Heart right ventricle (tissue), 16 donors: ENCODE results near the gene CLCN2. TPM values are rescaled to one million over a fixed set of nuclear protein-coding genes. Genes with fewer than 3 reads are reported as not detected.

Experiments used
- ATAC-seq, 8 donors: fragments of 200-7000 bp; cut with Tn5 transposase; one replicate each; pipeline ENCODE4 v1.9.1; 2020; ENCODE audit warnings: mild to moderate bottlenecking in 8 of 8, moderate library complexity in 8 of 8, moderate number of reproducible peaks in 1 of 8
- DNase-seq, 2 donors: peaks; one replicate each; pipeline ENCODE4 v3.0.0-alpha.2; 2020
- H3K27ac ChIP-seq, 10 donors: fragments of 200-600 bp; sonication (generic) in 2 of 10; one replicate each; pipeline versions ENCODE4 v1.5.0 to v1.8.0; 2020 to 2022; ENCODE audit warnings: mild to moderate bottlenecking in 3 of 10
- H3K27me3 ChIP-seq, 7 donors: fragments of 200-600 bp; one replicate each; pipeline ENCODE4 v1.8.0; 2021 to 2022; ENCODE audit warnings: mild to moderate bottlenecking in 2 of 7
- H3K36me3 ChIP-seq, 9 donors: fragments of 200-600 bp; sonication (generic) in 1 of 9; one replicate each; pipeline versions ENCODE4 v1.5.0 to v1.8.0; 2020 to 2022; ENCODE audit warnings: mild to moderate bottlenecking in 2 of 9
- H3K4me1 ChIP-seq, 9 donors: fragments of 200-600 bp; sonication (generic) in 1 of 9; one replicate each; pipeline versions ENCODE4 v1.5.0 to v1.8.0; 2020 to 2022; ENCODE audit warnings: mild to moderate bottlenecking in 4 of 9
- H3K4me3 ChIP-seq, 10 donors: fragments of 200-600 bp; sonication (generic) in 2 of 10; one replicate each; pipeline versions ENCODE4 v1.5.0 to v1.8.0; 2020 to 2022; ENCODE audit warnings: mild to moderate bottlenecking in 7 of 10, moderate library complexity in 2 of 10
- H3K9me3 ChIP-seq, 11 donors: fragments of 200-600 bp in 10 of 11; sonication (generic) in 2 of 11; one replicate each; pipeline versions ENCODE4 v1.5.0 to v1.8.0; 2013 to 2022; ENCODE audit warnings: mild to moderate bottlenecking in 2 of 11, control low read depth in 1 of 11, moderate library complexity in 1 of 11
- CTCF ChIP-seq, 9 donors: fragments of 200-600 bp; sonication (generic) in 2 of 9; IDR thresholded peaks; one replicate each; pipeline versions ENCODE4 v1.5.0 to v1.8.0; 2021 to 2022; ENCODE audit warnings: antibody characterized with exemption in 9 of 9, mild to moderate bottlenecking in 5 of 9, moderate library complexity in 1 of 9
- WGBS, 2 donors: extraction: QIAGEN DNeasy Blood & Tissue Kit; methylation state at CpG; one replicate each; pipeline ENCODE4 v1.1.7; 2013; ENCODE audit warnings: inconsistent platforms in 1 of 2; 5-methylcytosine and 5-hydroxymethylcytosine counted together
- intact Hi-C, 10 donors: fragments of 100-400 bp; cut with DNase I; formaldehyde crosslinking; loops; one replicate each; pipeline versions ENCODE4 v1.11.1 to v1.14.2; 2022
- polyA plus RNA-seq, 2 donors: library from polyadenylated mRNA; stranded (reverse); fragments of 200-250 nt; gene quantifications; one replicate each; pipeline ENCODE4 v1.2.3, GENCODE V29; 2013
- total RNA-seq, 10 donors: library from RNA; stranded (reverse); fragmentation: NEBNext Ultra II Directional in 3 of 10; extraction: Animal tissue kit (Norgen Biotek cat#: 25700) in 3 of 10; gene quantifications; one replicate each; pipeline versions ENCODE4 v1.2.1 to v1.2.4, GENCODE V29; 2021 to 2023
- donor health status: Arrhythmogenic right ventricular cardiomyopathy.
- donor health status: ischemic (EF 13 %, LVEDD 7.1; RV severe dilation, severe dysfunction).
- donor health status: healthy with polysubstance abuse.
- donor health status: DM: no; HTN: yes; CAD: no.
- donor health status: DM: no; HTN: no; CAD: no.
- donor health status: ischemic (EF 25% LVEDD 6.9; RV normal size, moderate dysfunction).
- donor health status: ischemic (EF 25% LVEDD 5.7; RV mildly dilated, moderate dysfunction).
- donor health status: healthy.
- donor health status: DM: yes; HTN: yes; CAD: no.
- donor health status: Ischemic cardiomyopathy.
- donor health status: ischemic (EF 35%, LVEDD 5.7; RV mildly dilated, moderate dysfunction).
- donor health status: nonischemic (EF 11% LVEDD 7.7; RV severe dilation, severe dysfunction).
- donor health status: DM: yes; HTN: yes; CAD: no.
- donor health status: PGD.
- donor health status: ischemic (EF 29% LVEDD 5.4; RV normal size, mild dysfunction).
- donor health status: nonischemic (EF 23%, LVEDD 6.1; RV moderate dilation, normal function).

Gene CLCN2
- total and polyA plus RNA-seq, 12 donors = 1.3 to 8.4 (median 2.4) TPM

- Histone ChIP-seq H3K9me3 (no peaks in the 10 kb centered on the region), H3K36me3 (peaks cover 0 to 31% (median 0%) of the 10 kb centered on the region in 9 donors), H3K4me3 (no peak overlapping the region), H3K27me3 (peaks cover 0 to 63% (median 41%) of the 10 kb centered on the region in 7 donors), H3K27ac (no peak overlapping the region), H3K4me1 (peaks cover 3 to 29% (median 18%) of the 10 kb centered on the region in 9 donors)
- DNase-seq (no peak), ATAC-seq (no peak)
- no peak for TF ChIP-seq CTCF (IDR thresholded peaks at IDR 0.05)
- intact Hi-C loops = loop anchor here in 1 of 10 donors (10.0 kb wide), 1 partner anchor 392 kb away; no protein-coding TSS in a partner anchor
- 96 to 97% methylated on average over 15 of the region's 15 CpGs for WGBS, 2 donors
Observed at GRCh38 chr3:184383033-184383740, 21.8 kb upstream of the CLCN2 start.

- no peak for TF ChIP-seq CTCF (IDR thresholded peaks at IDR 0.05)
- Histone ChIP-seq H3K4me1 (peaks cover 7 to 36% (median 21%) of the 10 kb centered on the region in 9 donors), H3K27ac (no peak overlapping the region), H3K9me3 (no peaks in the 10 kb centered on the region), H3K27me3 (peaks cover 0 to 71% (median 48%) of the 10 kb centered on the region in 7 donors), H3K4me3 (no peak overlapping the region), H3K36me3 (peaks cover 0 to 31% (median 0%) of the 10 kb centered on the region in 9 donors)
- DNase-seq (no peak), ATAC-seq (no peak)
- WGBS, 2 donors = 86 to 94% methylated on average over 16 of the region's 16 CpGs
- intact Hi-C loops = loop anchor here in 1 of 10 donors (10.0 kb wide), 1 partner anchor 392 kb away; no protein-coding TSS in a partner anchor
Observed at GRCh38 chr3:184382326-184383032, 21.1 kb upstream of the CLCN2 start.

- H3K4me1 ChIP-seq = peaks cover 7 to 40% (median 21%) of the 10 kb centered on the region in 9 donors
- peak in 1 of 2 donors; percentile 65 for DNase-seq
- TF ChIP-seq CTCF (IDR thresholded peaks at IDR 0.05) = no peak
- ATAC-seq = peak; percentile 25 to 58 (median 48)
- 10 to 11% methylated on average over 55 of the region's 55 CpGs for WGBS, 2 donors
- peaks cover 0 to 23% (median 0%) of the 10 kb centered on the region in 9 donors for H3K36me3 ChIP-seq
- H3K4me3 ChIP-seq = peak overlapping the region in 9 of 10 donors; percentile 34 to 58 (median 55)
- peak overlapping the region in 9 of 10 donors; percentile 31 to 79 (median 64) for H3K27ac ChIP-seq
- intact Hi-C loops = loop anchor here in 1 of 10 donors (10.0 kb wide), 1 partner anchor 393 kb away; no protein-coding TSS in a partner anchor
- peaks cover under 1 to 75% (median 55%) of the 10 kb centered on the region in 7 donors for H3K27me3 ChIP-seq
- no peaks in the 10 kb centered on the region for H3K9me3 ChIP-seq
Observed at GRCh38 chr3:184381261-184382224, 20.1 kb upstream of the CLCN2 start.
